Endothelial cell of umbilical vein (primary cell): ENCODE measurements around the gene CMSS1. TPM values are rescaled to one million over a fixed set of nuclear protein-coding genes. Genes with fewer than 3 reads are reported as not detected.

Experiments used
- BruUV-seq: library from RNA; stranded (reverse); fragments of 400-500 nt; replicated peaks from 2 replicates; lab custom pipeline; 2021; lab: Mats Ljungman, UMichigan
- CTCF ChIA-PET: fragments of 300-600, 350-600 bp; sonication (Branson Sonifier 250); formaldehyde crosslinking; loops from one replicate; lab custom pipeline; 2021; ENCODE audit warnings: antibody characterized with exemption, inconsistent platforms; lab: Charles Lee
- POLR2A ChIA-PET: fragments of 300-600, 350-600 bp; sonication (Branson Sonifier 250); formaldehyde crosslinking; loops from one replicate; lab custom pipeline; 2021; ENCODE audit warnings: antibody characterized with exemption, inconsistent platforms; lab: Charles Lee
- DNase-seq: peaks from one replicate; pipeline ENCODE4 v3.0.0-alpha.2; 2011; ENCODE audit warnings: low read depth, low spot score
- FAIRE-seq: peaks from 2 replicates; lab custom pipeline; 2011; peaks lifted over from hg19 to GRCh38; lab: Jason Lieb, UNC
- H2AFZ ChIP-seq: 2 replicates; pipeline ENCODE4 v1.6.0; 2012; ENCODE audit warnings: low read depth, low read length, control low read depth, inconsistent platforms
- H3K27ac ChIP-seq: 2 replicates; pipeline ENCODE4 v1.5.1; 2011; ENCODE audit warnings: low read depth, mild to moderate bottlenecking, control low read depth, low read length, moderate library complexity; ENCODE audit not compliant: insufficient read depth
- H3K27me3 ChIP-seq, 2 experiments: 2 replicates each; pipeline versions ENCODE4 v1.6.0 to v1.6.1; 2011; ENCODE audit warnings: low read length in 2 of 2, mixed read lengths in 1 of 2; ENCODE audit not compliant: control insufficient read depth in 2 of 2, insufficient read depth in 2 of 2
- H3K36me3 ChIP-seq, 2 experiments: 2 replicates in 1 of 2; 3 replicates in 1 of 2; pipeline ENCODE4 v1.5.1; 2011; ENCODE audit warnings: low read length in 2 of 2, mild to moderate bottlenecking in 1 of 2, moderate library complexity in 1 of 2; ENCODE audit not compliant: control insufficient read depth in 2 of 2, insufficient read depth in 2 of 2; ENCODE audit errors: extremely low read depth in 1 of 2
- H3K4me1 ChIP-seq: 3 replicates; pipeline ENCODE4 v1.5.1; 2011; ENCODE audit warnings: mild to moderate bottlenecking, low read length; ENCODE audit not compliant: control insufficient read depth, insufficient read depth; ENCODE audit errors: extremely low read depth
- H3K4me2 ChIP-seq: 2 replicates; pipeline ENCODE4 v1.6.1; 2011; ENCODE audit warnings: low read length, control low read depth, mixed read lengths; ENCODE audit not compliant: insufficient read depth
- H3K4me3 ChIP-seq, 3 experiments: fragments of 200-600 bp in 1 of 3; sonication (generic), shearing (Covaris generic) in 1 of 3; replicated peaks in 1 of 3; 2 replicates each; pipeline ENCODE4 v1.5.1; 2011 to 2016; ENCODE audit warnings: control low read depth in 3 of 3, low read length in 3 of 3, mild to moderate bottlenecking in 2 of 3, inconsistent platforms in 1 of 3, low read depth in 1 of 3, moderate library complexity in 1 of 3; ENCODE audit not compliant: insufficient read depth in 1 of 3
- H3K79me2 ChIP-seq: 2 replicates; pipeline ENCODE4 v1.6.0; 2012; ENCODE audit warnings: low read length, inconsistent platforms; ENCODE audit not compliant: control insufficient read depth, insufficient read depth
- H3K9ac ChIP-seq: replicated peaks from 2 replicates; pipeline ENCODE3; 2011; ENCODE audit warnings: low read length, control low read depth; ENCODE audit not compliant: insufficient read depth; ENCODE audit errors: extremely low read depth
- H3K9me1 ChIP-seq: replicated peaks from 3 replicates; pipeline ENCODE4 v1.6.0; 2011; ENCODE audit warnings: mild to moderate bottlenecking, low read length; ENCODE audit not compliant: control insufficient read depth, insufficient read depth; ENCODE audit errors: extremely low read depth
- H3K9me3 ChIP-seq: replicated peaks from 2 replicates; pipeline ENCODE4 v1.5.1; 2012; ENCODE audit warnings: low read length, inconsistent platforms; ENCODE audit not compliant: control insufficient read depth, insufficient read depth
- H4K20me1 ChIP-seq: replicated peaks from 2 replicates; pipeline ENCODE3; 2011; ENCODE audit warnings: mild to moderate bottlenecking, low read length; ENCODE audit not compliant: control insufficient read depth, insufficient read depth; ENCODE audit errors: extremely low read depth
- EZH2 ChIP-seq: IDR thresholded peaks from 2 replicates; pipeline ENCODE4 v1.6.1; 2012; ENCODE audit warnings: borderline replicate concordance, low read depth, mild to moderate bottlenecking, moderate library complexity, low read length, inconsistent platforms; ENCODE audit not compliant: severe bottlenecking
- FOS ChIP-seq: IDR thresholded peaks from 2 replicates; pipeline ENCODE4 v1.6.1; 2011; ENCODE audit warnings: mild to moderate bottlenecking, low read length, moderate library complexity, borderline replicate concordance; ENCODE audit not compliant: insufficient read depth
- GATA2 ChIP-seq: IDR thresholded peaks from 2 replicates; pipeline ENCODE4 v1.7.0; 2011; ENCODE audit warnings: low read depth, mild to moderate bottlenecking, moderate library complexity, mixed read lengths, low read length; ENCODE audit not compliant: insufficient read length, insufficient read depth
- POLR2AphosphoS5 ChIP-seq: IDR thresholded peaks from 2 replicates; pipeline ENCODE4 v1.6.1; 2012; ENCODE audit warnings: low read depth, mild to moderate bottlenecking, control low read depth, low read length, moderate library complexity; ENCODE audit not compliant: insufficient read depth
- dilution Hi-C: fragments of 300-500 bp; cut with MboI; formaldehyde crosslinking; loops from one replicate; pipeline ENCODE4 v1.15.0; 2019; ENCODE audit warnings: low sequenced_read_pairs; ENCODE audit not compliant: extremely low pct_ligation_motif_present
- intact Hi-C: fragments of 100-400 bp; cut with micrococcal nuclease; formaldehyde crosslinking; loops from one replicate; pipeline ENCODE4 v1.10.0; 2022
- polyA plus RNA-seq, 4 experiments: library from polyadenylated mRNA; depleted of rRNA in 3 of 4; stranded (reverse) in 3 of 4; unstranded in 1 of 4; fragments of >200 nt; gene quantifications; 2 replicates each; pipeline versions ENCODE4 v1.2.1 to v1.2.3, GENCODE V29; 2011 to 2012; ENCODE audit warnings: missing spikeins in 1 of 4
- total RNA-seq: library from RNA; stranded (reverse); gene quantifications from 2 replicates; pipeline ENCODE4 v1.2.3, GENCODE V29; 2021
- TF ChIP-seq, protein P1 (sequence below), 2 donors: IDR thresholded peaks; 1 replicate in 1 of 2; 2 replicates in 1 of 2; pipeline ENCODE4 v1.5.1; 2011; ENCODE audit warnings: low read length in 2 of 2, mild to moderate bottlenecking in 2 of 2, moderate library complexity in 2 of 2, control low read depth in 1 of 2, inconsistent platforms in 1 of 2, low read depth in 1 of 2; ENCODE audit not compliant: insufficient read depth in 1 of 2; ENCODE audit errors: extremely low read depth in 1 of 2

CMSS1 gene
- total and polyA plus RNA-seq, 2 donors (not counting 3 experiments of a cell fraction or from before 2014, with no cell fraction given): 9.7 to 60.6 TPM

DNA sequence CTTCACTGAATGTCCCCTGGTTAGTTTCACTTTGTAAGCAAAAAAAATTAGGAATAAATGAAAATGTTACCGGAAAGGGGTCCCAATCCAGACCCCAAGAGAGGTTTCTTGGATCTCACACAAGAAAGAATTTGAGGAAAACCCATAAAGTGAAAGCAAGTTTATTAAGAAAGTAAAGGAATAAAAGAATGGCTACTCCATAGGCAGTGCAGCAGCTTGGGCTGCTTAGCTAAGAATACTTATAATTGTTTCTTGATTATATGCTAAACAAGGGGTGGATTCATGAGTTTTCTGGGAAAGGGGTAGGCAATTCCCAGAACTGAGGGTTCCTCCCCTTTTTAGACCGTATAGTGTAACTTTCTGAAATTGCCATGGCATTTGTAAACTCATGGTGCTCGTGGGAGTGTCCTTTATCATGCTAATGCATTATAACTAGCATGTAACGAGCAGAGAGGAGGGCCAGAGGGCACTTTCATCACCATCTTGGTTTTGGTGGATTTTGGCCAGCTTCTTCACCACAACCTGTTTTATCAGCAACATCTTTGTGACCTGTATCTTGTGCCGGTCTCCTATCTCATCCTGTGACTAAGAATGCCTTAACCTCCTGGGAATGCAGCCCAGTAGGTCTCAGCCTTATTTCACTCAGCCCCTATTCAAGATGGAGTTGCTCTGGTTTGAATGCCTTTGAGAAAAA lies 41.0 kb upstream of the CMSS1 start:
- TF ChIP-seq EZH2 (no peak), POLR2AphosphoS5 (peak; percentile 25), GATA2 (peak; percentile 93), FOS (peak; percentile 26)
- TF ChIP-seq, protein P1, sequence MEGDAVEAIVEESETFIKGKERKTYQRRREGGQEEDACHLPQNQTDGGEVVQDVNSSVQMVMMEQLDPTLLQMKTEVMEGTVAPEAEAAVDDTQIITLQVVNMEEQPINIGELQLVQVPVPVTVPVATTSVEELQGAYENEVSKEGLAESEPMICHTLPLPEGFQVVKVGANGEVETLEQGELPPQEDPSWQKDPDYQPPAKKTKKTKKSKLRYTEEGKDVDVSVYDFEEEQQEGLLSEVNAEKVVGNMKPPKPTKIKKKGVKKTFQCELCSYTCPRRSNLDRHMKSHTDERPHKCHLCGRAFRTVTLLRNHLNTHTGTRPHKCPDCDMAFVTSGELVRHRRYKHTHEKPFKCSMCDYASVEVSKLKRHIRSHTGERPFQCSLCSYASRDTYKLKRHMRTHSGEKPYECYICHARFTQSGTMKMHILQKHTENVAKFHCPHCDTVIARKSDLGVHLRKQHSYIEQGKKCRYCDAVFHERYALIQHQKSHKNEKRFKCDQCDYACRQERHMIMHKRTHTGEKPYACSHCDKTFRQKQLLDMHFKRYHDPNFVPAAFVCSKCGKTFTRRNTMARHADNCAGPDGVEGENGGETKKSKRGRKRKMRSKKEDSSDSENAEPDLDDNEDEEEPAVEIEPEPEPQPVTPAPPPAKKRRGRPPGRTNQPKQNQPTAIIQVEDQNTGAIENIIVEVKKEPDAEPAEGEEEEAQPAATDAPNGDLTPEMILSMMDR (IDR thresholded peaks at IDR 0.05; ENCODE audit: extremely low read depth in 1 of 2, insufficient read depth in 1 of 2, low read depth in 1 of 2, low read length in 2 of 2): no peak
- Histone ChIP-seq H2AFZ (no peak overlapping the region), H3K4me3 (no peak overlapping the region), H3K9me3 (no peaks in the 10 kb centered on the region), H3K4me2 (no peak overlapping the region), H3K36me3 (peaks cover 6 to 15% of the 10 kb centered on the region in 2 experiments), H3K27me3 (no peaks in the 10 kb centered on the region), H3K9ac (no peak overlapping the region), H4K20me1 (no peaks in the 10 kb centered on the region), H3K79me2 (no peaks in the 10 kb centered on the region), H3K9me1 (no peaks in the 10 kb centered on the region), H3K4me1 (peaks cover 7% of the 10 kb centered on the region), H3K27ac (no peak overlapping the region)
- no TSS peak for BruUV-seq
- intact Hi-C loops: no loop called here
- peak; percentile 59 for FAIRE-seq
- POLR2A ChIA-PET: no interaction called here
- CTCF ChIA-PET: interaction anchor here (0.8 to 2.9 kb wide), 4 partner anchors 9 to 25 kb away, joined by 4 to 9 read pairs (median 5); no protein-coding TSS in a partner anchor
- peak; percentile 15 for DNase-seq
- dilution Hi-C loops: no loop called here
